Loucy (cell line): ENCODE results near the gene OR11L1.

ENCODE experiments used
- EZH2phosphoT487 ChIP-seq: fragments of 200-600 bp; IDR thresholded peaks from 2 replicates; pipeline ENCODE4 v1.6.1; 2018; ENCODE audit warnings: antibody characterized with exemption, mild to moderate bottlenecking, moderate library complexity, borderline replicate concordance
- TF ChIP-seq, protein P1 (sequence below): fragments of 200-600 bp; sonication (generic); conservative IDR thresholded peaks from 2 replicates; pipeline ENCODE4 v1.5.1; 2014; ENCODE audit warnings: mild to moderate bottlenecking, antibody characterized with exemption, low read length

DNA sequence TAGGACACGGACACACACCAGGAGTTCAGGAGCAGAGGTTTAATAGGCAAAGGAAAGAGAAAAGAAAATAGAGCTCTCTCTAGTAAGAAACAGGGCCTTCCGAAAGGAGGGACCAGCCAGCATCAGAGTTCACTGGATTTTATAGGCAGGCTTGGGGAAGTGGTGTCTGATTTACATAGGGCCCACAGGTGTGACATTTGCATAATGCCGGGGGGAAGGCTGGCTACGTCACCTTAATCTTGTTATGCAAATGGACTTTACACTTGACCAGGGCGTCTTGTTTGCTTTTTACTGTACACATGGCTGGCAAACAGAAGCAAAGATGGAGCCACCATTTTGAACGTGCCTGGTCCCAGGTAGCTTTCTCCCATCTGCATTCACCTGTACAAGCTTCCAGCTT lies 17.7 kb downstream of the OR11L1 start, which contains the start of gene OR14A16:
- TF ChIP-seq, protein P1, sequence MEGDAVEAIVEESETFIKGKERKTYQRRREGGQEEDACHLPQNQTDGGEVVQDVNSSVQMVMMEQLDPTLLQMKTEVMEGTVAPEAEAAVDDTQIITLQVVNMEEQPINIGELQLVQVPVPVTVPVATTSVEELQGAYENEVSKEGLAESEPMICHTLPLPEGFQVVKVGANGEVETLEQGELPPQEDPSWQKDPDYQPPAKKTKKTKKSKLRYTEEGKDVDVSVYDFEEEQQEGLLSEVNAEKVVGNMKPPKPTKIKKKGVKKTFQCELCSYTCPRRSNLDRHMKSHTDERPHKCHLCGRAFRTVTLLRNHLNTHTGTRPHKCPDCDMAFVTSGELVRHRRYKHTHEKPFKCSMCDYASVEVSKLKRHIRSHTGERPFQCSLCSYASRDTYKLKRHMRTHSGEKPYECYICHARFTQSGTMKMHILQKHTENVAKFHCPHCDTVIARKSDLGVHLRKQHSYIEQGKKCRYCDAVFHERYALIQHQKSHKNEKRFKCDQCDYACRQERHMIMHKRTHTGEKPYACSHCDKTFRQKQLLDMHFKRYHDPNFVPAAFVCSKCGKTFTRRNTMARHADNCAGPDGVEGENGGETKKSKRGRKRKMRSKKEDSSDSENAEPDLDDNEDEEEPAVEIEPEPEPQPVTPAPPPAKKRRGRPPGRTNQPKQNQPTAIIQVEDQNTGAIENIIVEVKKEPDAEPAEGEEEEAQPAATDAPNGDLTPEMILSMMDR, result no peak
- no peak for TF ChIP-seq EZH2phosphoT487
